ENCODE data around the gene LGALS9. TPM values are rescaled to one million over a fixed set of nuclear protein-coding genes. Genes with fewer than 3 reads are reported as not detected.
"Not testable (repeated sequence)": the region's sequence is repeated elsewhere in the genome, so short reads cannot be mapped to it uniquely, and the experiment has no call there.

Gene LGALS9
- total and polyA plus RNA-seq, 5 experiments from 2014 or later, result 4.5 to 9.7 (median 8.4) TPM

DNA sequence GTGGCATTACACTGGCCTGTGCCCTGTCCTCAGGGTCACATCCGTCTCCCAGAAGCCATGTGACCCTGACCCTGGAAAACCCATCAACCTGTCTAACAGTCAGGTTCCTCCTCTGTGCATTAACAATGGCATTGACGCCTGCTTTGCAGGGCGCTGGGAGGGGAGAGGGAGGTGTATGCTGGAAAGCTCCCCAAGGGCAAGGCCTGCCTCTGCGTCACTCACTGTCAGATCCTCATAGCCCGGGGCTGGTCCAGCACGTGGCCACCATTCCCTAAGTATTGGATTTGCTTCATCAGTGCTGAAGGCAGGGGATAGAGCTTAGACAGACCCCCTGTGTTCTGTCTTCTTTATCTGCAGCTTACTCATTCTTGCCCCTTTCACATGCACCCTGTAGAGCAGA, 35.3 kb downstream of the LGALS9 start:
- H3K9me3 Mint-ChIP-seq, H3K27ac Mint-ChIP-seq, H3K4me3 Mint-ChIP-seq, H3K36me3 Mint-ChIP-seq, H3K27me3 Mint-ChIP-seq, H3K4me1 Mint-ChIP-seq, POLR2A ChIA-PET, DNase-seq, ATAC-seq: not testable (repeated sequence)

DNA sequence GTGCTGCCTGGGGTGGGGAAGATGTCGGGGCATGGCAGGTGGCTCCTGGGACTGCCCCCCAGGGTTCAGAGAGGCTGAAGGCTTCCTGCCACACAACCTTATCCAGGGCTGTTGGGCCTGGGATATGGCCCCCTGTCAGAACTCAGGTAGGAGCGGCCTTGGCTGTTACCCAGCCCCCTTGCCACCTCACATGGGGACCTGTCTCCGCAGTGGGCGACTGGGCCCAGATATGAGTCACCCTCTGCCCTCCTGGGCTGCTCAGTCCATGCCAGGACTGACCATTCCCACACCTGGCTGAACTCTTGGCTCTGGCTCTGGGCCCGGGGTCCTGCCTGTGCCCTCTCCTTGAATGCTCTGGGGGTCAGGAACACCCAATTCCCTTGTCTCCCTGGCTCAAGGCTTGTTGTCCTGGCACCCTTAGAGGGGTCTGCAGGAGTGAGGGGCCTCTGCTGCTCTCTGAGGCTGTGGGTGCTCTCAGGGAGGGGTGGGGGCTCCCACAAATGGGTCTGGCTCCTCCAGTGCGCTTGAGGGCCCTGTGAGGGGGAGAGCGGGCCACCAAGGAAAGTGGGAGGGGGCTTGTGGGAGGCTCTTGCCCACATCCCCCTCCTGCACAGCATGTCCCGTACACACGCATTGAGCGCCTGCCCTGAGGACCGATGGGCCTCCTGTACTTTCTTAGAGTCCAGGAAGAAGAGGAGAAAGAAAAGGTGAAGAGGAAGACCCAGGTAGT, 36.0 kb downstream of the LGALS9 start:
- no peak for DNase-seq
- no peaks in the 10 kb centered on the region for H3K36me3 Mint-ChIP-seq
- POLR2A ChIA-PET, result no interaction called here
- H3K27me3 Mint-ChIP-seq, result peaks cover 0 to 1% (median 0%) of the 10 kb centered on the region in 5 donors
- no peaks in the 10 kb centered on the region for H3K4me1 Mint-ChIP-seq
- no peak for ATAC-seq
- H3K4me3 Mint-ChIP-seq, result no peak overlapping the region
- no peak overlapping the region for H3K27ac Mint-ChIP-seq
- H3K9me3 Mint-ChIP-seq, result no peaks in the 10 kb centered on the region

DNA sequence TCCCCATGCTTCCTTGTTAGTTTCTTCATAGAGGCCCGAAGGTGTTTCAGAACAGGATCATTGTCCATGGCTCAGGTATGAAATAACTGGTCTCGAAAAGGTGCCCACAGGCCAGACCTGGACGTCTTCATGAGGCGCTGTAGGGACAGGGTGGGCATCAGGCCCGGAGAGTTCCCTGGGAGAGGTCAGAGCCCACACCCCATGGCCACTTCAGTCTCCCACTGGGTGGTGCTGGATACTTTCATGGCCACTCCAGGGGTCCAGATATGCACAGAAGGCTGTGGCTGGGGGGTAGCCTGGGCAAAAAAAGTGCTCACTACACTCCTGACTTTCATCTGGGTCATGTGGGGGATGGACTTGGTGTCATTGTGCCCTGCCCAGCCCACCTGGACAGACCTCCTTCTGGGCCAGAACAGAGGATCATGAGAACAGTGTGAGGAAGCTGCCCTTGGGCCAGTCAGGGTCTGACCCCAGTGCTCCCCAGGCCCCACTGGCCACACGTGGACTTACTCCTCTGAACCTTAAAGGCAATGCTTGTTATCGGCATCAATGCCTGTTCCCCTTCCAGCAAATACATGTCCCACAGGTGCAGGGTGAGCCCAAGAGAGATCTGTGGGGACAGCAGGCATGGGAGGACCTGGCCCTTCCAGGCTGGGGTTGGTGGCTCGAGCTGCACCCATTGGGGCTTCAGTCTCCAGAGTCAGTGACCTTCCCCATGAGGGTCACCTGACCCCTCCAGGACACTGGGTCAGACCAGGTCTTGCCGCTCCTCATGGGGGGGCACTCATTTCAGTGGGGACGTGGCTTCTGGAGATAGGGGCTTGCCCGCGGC, 36.9 kb downstream of the LGALS9 start:
- Mint-ChIP-seq H3K4me1 (no peaks in the 10 kb centered on the region), H3K36me3 (no peaks in the 10 kb centered on the region), H3K4me3 (no peak overlapping the region), H3K9me3 (no peaks in the 10 kb centered on the region), H3K27ac (no peak overlapping the region), H3K27me3 (peaks cover 0 to 1% (median 0%) of the 10 kb centered on the region in 5 donors)
- peak in 1 of 10 donors; percentile 14 for DNase-seq
- POLR2A ChIA-PET, result no interaction called here
- ATAC-seq, result no peak

DNA sequence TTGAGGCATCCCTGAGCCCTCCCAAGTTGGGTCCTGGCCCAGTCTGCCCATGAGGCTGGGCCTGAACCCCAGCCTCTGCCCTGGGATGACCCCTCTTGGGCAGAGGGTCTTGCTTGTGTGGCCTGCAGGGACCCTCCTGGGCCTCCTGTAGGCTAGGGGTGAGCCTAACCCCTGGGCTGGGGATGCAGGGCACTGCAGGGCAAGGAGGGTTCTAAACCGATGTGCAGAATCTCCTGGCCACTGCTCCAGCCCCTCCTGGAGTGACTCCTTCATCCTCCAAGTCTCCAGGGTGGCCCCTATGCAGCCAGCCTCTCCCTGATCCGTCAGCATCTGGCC, 37.5 kb downstream of the LGALS9 start:
- no peak overlapping the region for H3K27ac Mint-ChIP-seq
- H3K9me3 Mint-ChIP-seq, result no peaks in the 10 kb centered on the region
- no peaks in the 10 kb centered on the region for H3K4me1 Mint-ChIP-seq
- POLR2A ChIA-PET, result no interaction called here
- peaks cover 0 to 1% (median 0%) of the 10 kb centered on the region in 5 donors for H3K27me3 Mint-ChIP-seq
- no peak overlapping the region for H3K4me3 Mint-ChIP-seq
- ATAC-seq (no peak), DNase-seq (peak in 1 of 10 donors; percentile 10)
- no peaks in the 10 kb centered on the region for H3K36me3 Mint-ChIP-seq

DNA sequence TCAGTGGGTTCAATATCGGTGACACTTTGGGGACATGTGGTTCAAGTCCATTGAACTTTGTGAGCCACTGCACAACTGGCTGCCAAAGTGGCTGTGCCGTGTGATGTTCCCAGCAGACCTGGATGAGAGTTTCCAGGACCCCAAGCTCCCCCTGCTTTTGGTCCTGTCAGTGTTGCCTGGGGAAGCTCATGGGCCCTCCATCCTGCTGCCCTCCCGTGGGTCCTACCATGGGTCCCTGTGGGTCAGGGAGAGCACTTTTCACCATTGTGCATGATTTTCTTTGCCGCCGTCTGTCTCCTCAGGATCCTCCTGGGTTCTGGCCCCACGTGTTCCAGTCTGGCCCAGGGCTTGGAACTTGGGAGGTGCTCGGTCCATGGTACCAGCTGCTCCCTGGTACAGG, 38.1 kb downstream of the LGALS9 start:
- Mint-ChIP-seq H3K4me3 (no peak overlapping the region), H3K27me3 (peaks cover 0 to 1% (median 0%) of the 10 kb centered on the region in 5 donors), H3K9me3 (no peaks in the 10 kb centered on the region), H3K27ac (no peak overlapping the region), H3K4me1 (no peaks in the 10 kb centered on the region), H3K36me3 (no peaks in the 10 kb centered on the region)
- no peak for ATAC-seq
- no peak for DNase-seq
- POLR2A ChIA-PET, result no interaction called here

DNA sequence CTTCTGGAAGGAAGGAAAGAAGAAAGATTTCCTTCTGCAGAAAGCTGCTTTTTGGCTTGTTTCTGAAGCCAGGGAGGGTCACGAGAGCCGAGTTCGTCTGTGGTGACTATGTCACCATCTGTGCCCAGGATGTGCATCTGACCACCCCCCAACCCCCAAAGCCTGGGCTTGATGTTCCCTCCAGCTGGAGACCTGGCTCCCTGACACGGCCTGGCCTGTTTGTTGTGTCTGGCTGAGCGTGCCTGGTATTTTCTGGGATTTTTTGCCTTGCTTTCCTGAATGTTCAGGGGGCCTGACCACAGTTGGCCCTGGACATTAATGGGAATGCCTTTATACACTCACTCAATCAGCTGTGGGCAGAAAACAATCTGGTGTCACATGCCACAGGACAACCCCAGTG, 38.9 kb downstream of the LGALS9 start:
- Mint-ChIP-seq H3K27ac (no peak overlapping the region), H3K9me3 (no peaks in the 10 kb centered on the region), H3K4me3 (no peak overlapping the region), H3K27me3 (peaks cover 0 to 1% (median 0%) of the 10 kb centered on the region in 5 donors), H3K36me3 (no peaks in the 10 kb centered on the region), H3K4me1 (no peaks in the 10 kb centered on the region)
- DNase-seq, result peak in 1 of 10 donors; percentile 10
- ATAC-seq, result no peak
- POLR2A ChIA-PET, result no interaction called here

DNA sequence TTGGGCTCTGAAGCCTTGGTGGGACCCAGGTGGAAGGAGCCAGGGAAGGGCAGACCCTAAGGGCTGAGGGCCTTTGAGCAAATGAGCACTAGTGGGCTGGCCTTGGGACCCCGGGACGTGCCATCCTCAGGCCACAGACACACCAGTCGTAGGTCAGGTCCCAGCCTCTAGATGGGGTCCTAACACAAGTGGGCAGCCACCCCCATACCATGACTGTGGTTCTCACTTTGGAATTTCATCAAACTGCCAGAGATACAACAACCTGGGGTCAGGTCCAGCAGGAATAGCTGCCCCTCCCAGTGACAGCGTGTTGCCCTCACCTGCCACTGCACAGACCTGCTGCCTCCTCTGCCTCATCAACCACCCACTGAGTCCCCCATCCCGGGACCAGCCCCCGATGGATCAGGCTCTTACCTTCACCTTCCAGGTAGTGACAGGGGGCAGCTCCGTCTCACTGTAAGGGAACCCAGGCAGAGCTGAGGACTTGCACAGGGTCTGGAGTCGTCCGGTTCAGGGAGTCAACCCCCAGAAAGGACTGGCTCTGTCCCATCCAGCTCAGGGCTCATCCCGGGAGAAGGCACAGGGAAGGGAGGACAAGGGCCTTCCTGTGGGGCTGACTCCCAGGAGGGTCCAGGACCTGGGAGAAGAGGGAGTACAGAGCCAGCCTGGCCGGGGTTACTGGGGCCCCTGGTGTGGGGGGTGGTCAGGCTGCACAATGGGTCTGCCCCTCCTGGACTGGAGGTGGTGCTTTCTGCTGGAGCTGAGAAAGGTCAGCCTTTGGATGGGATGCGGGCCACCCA, 40.0 kb downstream of the LGALS9 start:
- DNase-seq, result no peak
- peaks cover 0 to 5% (median 1%) of the 10 kb centered on the region in 5 donors for H3K27me3 Mint-ChIP-seq
- H3K4me1 Mint-ChIP-seq, result no peaks in the 10 kb centered on the region
- H3K9me3 Mint-ChIP-seq, result no peaks in the 10 kb centered on the region
- H3K36me3 Mint-ChIP-seq, result no peaks in the 10 kb centered on the region
- H3K27ac Mint-ChIP-seq, result no peak overlapping the region
- POLR2A ChIA-PET, result no interaction called here
- no peak overlapping the region for H3K4me3 Mint-ChIP-seq
- ATAC-seq, result no peak

DNA sequence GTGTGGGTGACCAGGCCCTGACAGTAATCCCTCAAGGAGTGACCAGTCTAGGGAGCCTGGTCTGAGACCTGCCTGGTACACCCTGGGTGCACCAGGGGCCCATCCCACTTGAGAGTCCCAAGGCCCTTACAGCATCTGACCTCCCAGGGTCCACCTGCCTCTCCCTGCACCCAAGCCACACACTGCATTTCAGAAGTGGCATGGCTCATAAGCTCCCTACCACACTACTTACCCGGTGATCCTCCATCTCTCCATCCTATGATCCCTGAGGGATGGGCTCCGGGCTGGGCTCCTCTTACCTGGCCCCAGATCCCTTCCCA, 40.6 kb downstream of the LGALS9 start:
- Mint-ChIP-seq H3K36me3 (no peaks in the 10 kb centered on the region), H3K4me3 (no peak overlapping the region), H3K9me3 (no peaks in the 10 kb centered on the region), H3K4me1 (no peaks in the 10 kb centered on the region), H3K27ac (no peak overlapping the region), H3K27me3 (peaks cover 0 to 6% (median 2%) of the 10 kb centered on the region in 5 donors)
- POLR2A ChIA-PET, result no interaction called here
- no peak for DNase-seq
- ATAC-seq, result no peak

DNA sequence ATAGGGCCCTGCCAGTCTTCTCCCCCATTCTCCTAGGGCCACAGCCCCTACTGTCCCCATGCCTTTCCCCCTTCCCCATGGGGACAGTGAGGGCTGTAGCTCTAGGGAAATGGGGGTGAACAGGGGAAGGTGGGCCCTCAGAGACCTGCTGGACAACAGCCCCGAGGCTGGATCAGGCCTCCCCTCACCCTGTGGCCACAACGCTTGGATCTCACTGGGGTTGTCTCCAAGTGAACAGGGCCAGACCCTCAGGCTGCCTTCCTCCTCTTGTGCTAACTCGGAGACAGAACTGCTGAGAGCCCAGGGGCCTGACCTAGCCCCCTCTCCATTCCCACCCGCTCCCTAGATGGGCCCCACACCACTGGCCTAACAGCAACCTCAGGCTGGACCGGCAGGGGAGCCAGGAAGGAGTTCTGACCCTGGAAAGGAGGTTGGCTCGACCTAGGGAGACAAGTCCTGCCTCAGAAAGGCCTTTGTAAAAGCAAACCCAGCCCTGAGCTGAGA, 41.0 kb downstream of the LGALS9 start:
- H3K4me1 Mint-ChIP-seq, ATAC-seq, H3K4me3 Mint-ChIP-seq, DNase-seq, H3K9me3 Mint-ChIP-seq, H3K36me3 Mint-ChIP-seq, H3K27me3 Mint-ChIP-seq, POLR2A ChIA-PET, H3K27ac Mint-ChIP-seq: not testable (repeated sequence)

DNA sequence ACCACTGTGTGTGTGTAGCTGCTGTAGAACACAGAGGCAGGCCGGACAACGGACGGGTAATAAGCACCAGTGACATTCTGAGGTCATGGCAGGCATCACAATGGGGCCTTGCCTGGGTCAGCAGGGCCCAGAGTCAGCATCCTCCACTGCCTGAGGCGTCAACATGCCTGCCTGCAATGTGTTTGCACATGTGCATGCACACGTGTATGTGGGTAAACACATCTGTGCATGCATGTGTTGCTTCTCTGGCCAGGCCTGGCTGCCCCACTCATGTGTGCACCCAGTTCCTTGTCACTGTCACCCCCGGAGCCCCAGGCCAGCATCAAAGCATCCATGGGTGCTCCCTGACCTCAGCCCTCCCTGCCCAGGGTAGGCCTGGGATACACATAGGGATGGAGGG, 43.3 kb downstream of the LGALS9 start:
- POLR2A ChIA-PET, result no interaction called here
- DNase-seq (no peak), ATAC-seq (no peak)
- Mint-ChIP-seq H3K9me3 (no peaks in the 10 kb centered on the region), H3K27me3 (peaks cover 0 to 9% (median 2%) of the 10 kb centered on the region in 5 donors), H3K4me1 (no peaks in the 10 kb centered on the region), H3K36me3 (no peaks in the 10 kb centered on the region), H3K4me3 (no peak overlapping the region), H3K27ac (no peak overlapping the region)

DNA sequence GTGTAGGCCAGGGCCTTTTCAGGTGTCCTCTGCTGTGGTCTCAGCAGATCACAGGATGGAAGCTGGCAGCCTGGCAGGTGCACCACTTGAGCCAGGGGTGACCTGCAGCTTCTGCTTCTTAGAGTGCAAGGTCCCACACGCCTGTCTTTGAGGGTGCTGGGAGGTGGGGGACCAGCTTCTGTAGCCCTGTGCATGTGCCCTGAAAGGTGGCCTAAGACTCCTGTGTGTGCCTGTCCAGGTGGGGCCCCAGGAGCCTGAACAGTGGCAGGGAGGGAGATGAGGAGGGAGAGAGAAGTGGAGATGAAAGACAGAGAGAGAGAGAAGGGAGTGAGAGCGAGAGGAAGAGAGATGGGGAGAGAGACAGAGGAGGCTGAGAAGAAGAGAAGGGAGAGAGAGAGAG, 46.2 kb downstream of the LGALS9 start:
- Mint-ChIP-seq H3K36me3 (no peaks in the 10 kb centered on the region), H3K4me1 (no peaks in the 10 kb centered on the region), H3K27ac (no peak overlapping the region), H3K27me3 (peaks cover 2 to 9% (median 5%) of the 10 kb centered on the region in 5 donors), H3K4me3 (no peak overlapping the region), H3K9me3 (no peaks in the 10 kb centered on the region)
- POLR2A ChIA-PET, result no interaction called here
- DNase-seq, result no peak
- no peak for ATAC-seq

DNA sequence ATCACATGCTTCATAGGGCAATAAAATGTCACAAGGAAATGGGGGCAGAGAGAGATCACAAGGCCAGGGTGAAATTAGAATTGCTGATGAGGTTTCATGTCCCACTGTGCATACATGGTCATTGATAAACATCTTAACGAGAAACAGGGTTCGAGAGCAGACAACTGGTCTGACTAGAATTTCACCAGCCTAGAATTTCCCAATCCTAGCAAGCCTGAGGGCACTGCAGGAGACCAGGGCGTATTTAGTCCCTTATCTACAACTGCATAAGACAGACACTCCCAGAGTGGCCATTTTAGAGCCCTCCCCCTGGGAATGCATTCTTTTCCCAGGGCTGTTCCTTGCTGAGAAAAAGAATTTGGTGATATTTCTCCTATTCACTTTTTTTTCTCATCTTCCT, 55.3 kb downstream of the LGALS9 start:
- POLR2A ChIA-PET, ATAC-seq, H3K27ac Mint-ChIP-seq, DNase-seq, H3K4me1 Mint-ChIP-seq, H3K4me3 Mint-ChIP-seq: not testable (repeated sequence)
- Mint-ChIP-seq H3K27me3 (peaks cover 6 to 41% (median 21%) of the 10 kb centered on the region in 5 donors), H3K36me3 (peaks cover 0 to 23% (median 0%) of the 10 kb centered on the region in 3 donors), H3K9me3 (peaks cover 0 to 28% (median 21%) of the 10 kb centered on the region in 9 donors)

DNA sequence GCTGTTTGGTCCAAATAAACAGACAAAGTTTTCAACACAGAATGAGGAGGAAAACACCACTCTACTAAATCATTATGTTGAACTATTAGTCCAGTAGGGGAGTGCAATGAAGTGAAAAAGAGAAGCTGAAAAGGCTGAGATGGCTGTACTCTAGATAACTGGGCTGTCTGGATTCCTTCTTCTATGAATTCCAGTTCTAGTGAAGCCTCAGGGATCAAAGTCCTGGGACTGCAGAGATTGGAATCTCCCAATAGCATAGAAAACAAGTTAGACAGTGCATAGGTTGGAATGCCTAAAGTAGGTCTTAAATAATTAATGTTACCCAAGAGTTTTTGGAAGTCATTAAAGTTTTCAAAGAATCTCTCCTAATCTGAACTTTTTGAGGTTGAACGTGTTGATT, 59.9 kb downstream of the LGALS9 start:
- POLR2A ChIA-PET, result no interaction called here
- DNase-seq (no peak), ATAC-seq (no peak)
- Mint-ChIP-seq H3K36me3 (peaks cover 0 to 43% (median 3%) of the 10 kb centered on the region in 3 donors), H3K27me3 (peaks cover 0 to 23% (median 13%) of the 10 kb centered on the region in 5 donors), H3K27ac (no peak overlapping the region), H3K4me1 (no peaks in the 10 kb centered on the region), H3K9me3 (peaks cover 13 to 53% (median 33%) of the 10 kb centered on the region in 9 donors), H3K4me3 (no peak overlapping the region)
